Keratinocyte (primary cell): ENCODE measurements around the gene RGS9BP.

Experiments used
- EZH2 ChIP-seq: IDR thresholded peaks from one replicate; pipeline ENCODE4 v1.6.1; 2012; ENCODE audit warnings: inconsistent platforms, mild to moderate bottlenecking, low read length, moderate library complexity
- TF ChIP-seq, protein P1 (sequence below), 3 experiments: IDR thresholded peaks in 1 of 3; conservative IDR thresholded peaks in 1 of 3; optimal IDR thresholded peaks in 1 of 3; 2 replicates in 2 of 3; 3 replicates in 1 of 3; pipeline versions ENCODE3 to v1.5.1; 2011; ENCODE audit warnings: low read length in 3 of 3, mild to moderate bottlenecking in 3 of 3, moderate library complexity in 2 of 3, control low read depth in 1 of 3, inconsistent platforms in 1 of 3; ENCODE audit not compliant: insufficient read depth in 2 of 3; ENCODE audit errors: extremely low read depth in 1 of 3

DNA sequence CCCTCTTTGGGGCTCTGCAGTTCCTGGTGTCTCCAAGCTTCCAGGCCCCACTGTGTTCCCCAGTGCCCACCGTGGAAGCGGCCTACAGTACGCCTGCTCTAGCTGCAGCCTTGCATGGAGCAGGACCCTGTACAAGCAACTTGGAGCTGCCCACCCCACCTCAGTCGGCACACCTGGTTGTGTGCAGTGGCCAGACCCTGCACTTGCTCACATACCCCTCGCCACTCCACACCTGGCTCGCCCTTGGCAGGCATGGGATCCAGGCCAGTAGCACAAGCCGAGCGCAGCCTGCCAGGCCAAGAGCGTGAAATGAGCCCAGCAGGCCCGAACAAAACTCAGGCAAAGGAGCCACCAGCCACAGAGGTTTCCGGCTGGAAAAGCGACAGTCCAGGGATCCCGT, 37.0 kb upstream of the RGS9BP start:
- TF ChIP-seq, protein P1, sequence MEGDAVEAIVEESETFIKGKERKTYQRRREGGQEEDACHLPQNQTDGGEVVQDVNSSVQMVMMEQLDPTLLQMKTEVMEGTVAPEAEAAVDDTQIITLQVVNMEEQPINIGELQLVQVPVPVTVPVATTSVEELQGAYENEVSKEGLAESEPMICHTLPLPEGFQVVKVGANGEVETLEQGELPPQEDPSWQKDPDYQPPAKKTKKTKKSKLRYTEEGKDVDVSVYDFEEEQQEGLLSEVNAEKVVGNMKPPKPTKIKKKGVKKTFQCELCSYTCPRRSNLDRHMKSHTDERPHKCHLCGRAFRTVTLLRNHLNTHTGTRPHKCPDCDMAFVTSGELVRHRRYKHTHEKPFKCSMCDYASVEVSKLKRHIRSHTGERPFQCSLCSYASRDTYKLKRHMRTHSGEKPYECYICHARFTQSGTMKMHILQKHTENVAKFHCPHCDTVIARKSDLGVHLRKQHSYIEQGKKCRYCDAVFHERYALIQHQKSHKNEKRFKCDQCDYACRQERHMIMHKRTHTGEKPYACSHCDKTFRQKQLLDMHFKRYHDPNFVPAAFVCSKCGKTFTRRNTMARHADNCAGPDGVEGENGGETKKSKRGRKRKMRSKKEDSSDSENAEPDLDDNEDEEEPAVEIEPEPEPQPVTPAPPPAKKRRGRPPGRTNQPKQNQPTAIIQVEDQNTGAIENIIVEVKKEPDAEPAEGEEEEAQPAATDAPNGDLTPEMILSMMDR (optimal IDR thresholded peaks at IDR 0.05 in 1 of 3, IDR thresholded peaks at IDR 0.05 in 1 of 3, conservative IDR thresholded peaks at IDR 0.05 in 1 of 3; ENCODE audit: extremely low read depth in 1 of 3, insufficient read depth in 2 of 3, low read length in 3 of 3) = no peak
- no peak for TF ChIP-seq EZH2
